CD4-positive, alpha-beta memory T cell (primary cell): ENCODE measurements around the gene POLR1E. TPM values are rescaled to one million over a fixed set of nuclear protein-coding genes. Genes with fewer than 3 reads are reported as not detected.

Source experiments
- CTCF ChIA-PET: fragments of 350-600 bp; sonication (Branson Sonifier 250); formaldehyde crosslinking; loops from one replicate; lab custom pipeline; 2021; ENCODE audit warnings: inconsistent platforms; ENCODE audit not compliant: partially characterized antibody; lab: Charles Lee
- POLR2A ChIA-PET: fragments of 350-600 bp; sonication (Branson Sonifier 250); formaldehyde crosslinking; loops from one replicate; lab custom pipeline; 2021; ENCODE audit not compliant: partially characterized antibody; lab: Charles Lee
- DNase-seq, 5 donors: peaks; one replicate each; pipeline versions ENCODE4 v3.0.0 to v3.0.0-alpha.2; 2020 to 2022; ENCODE audit warnings: mixed read lengths in 1 of 5
- H3K27ac ChIP-seq: one replicate; pipeline ENCODE4 v1.7.0; 2013; ENCODE audit warnings: low read depth, low read length
- H3K27me3 ChIP-seq: 2 replicates; pipeline ENCODE4 v1.7.0; 2013; ENCODE audit warnings: mild to moderate bottlenecking, low read length, moderate library complexity; ENCODE audit not compliant: insufficient read depth
- H3K36me3 ChIP-seq: 2 replicates; pipeline ENCODE4 v1.7.0; 2013; ENCODE audit warnings: mild to moderate bottlenecking, low read length, moderate library complexity; ENCODE audit not compliant: insufficient read depth
- H3K4me1 ChIP-seq: 2 replicates; pipeline ENCODE4 v1.7.0; 2013; ENCODE audit warnings: mild to moderate bottlenecking, low read length, moderate library complexity; ENCODE audit not compliant: insufficient read depth
- H3K4me3 ChIP-seq, 2 donors: one replicate each; pipeline ENCODE4 v1.7.0; 2013; ENCODE audit warnings: low read length in 2 of 2, mild to moderate bottlenecking in 1 of 2
- H3K9me3 ChIP-seq, 2 donors: one replicate each; pipeline ENCODE4 v1.7.0; 2013; ENCODE audit warnings: low read length in 2 of 2, control low read depth in 1 of 2; ENCODE audit not compliant: control insufficient read depth in 1 of 2
- H3K27ac Mint-ChIP-seq, 7 donors: one replicate each; pipeline ENCODE4 v1.8.0; 2020 to 2021; ENCODE audit warnings: mixed read lengths in 7 of 7, mild to moderate bottlenecking in 6 of 7, inconsistent platforms in 3 of 7, moderate library complexity in 3 of 7
- H3K27me3 Mint-ChIP-seq, 2 donors: one replicate each; pipeline ENCODE4 v1.8.0; 2020 to 2021; ENCODE audit warnings: mixed read lengths in 2 of 2
- H3K36me3 Mint-ChIP-seq, 2 donors: one replicate each; pipeline ENCODE4 v1.8.0; 2020 to 2021; ENCODE audit warnings: mixed read lengths in 2 of 2, inconsistent platforms in 1 of 2, mild to moderate bottlenecking in 1 of 2
- H3K4me1 Mint-ChIP-seq, 4 donors: one replicate each; pipeline ENCODE4 v1.8.0; 2020 to 2021; ENCODE audit warnings: mixed read lengths in 4 of 4, mild to moderate bottlenecking in 1 of 4
- H3K4me3 Mint-ChIP-seq, 8 donors: one replicate each; pipeline ENCODE4 v1.8.0; 2020 to 2021; ENCODE audit warnings: mixed read lengths in 8 of 8, mild to moderate bottlenecking in 7 of 8, moderate library complexity in 6 of 8, inconsistent platforms in 3 of 8
- H3K9me3 Mint-ChIP-seq, 8 donors: one replicate each; pipeline ENCODE4 v1.8.0; 2020 to 2021; ENCODE audit warnings: mixed read lengths in 8 of 8, mild to moderate bottlenecking in 5 of 8, inconsistent platforms in 3 of 8, moderate library complexity in 1 of 8
- intact Hi-C: fragments of 100-400 bp; cut with micrococcal nuclease; formaldehyde crosslinking; loops from one replicate; pipeline ENCODE4 v1.15.1; 2023
- polyA plus RNA-seq, 2 donors: library from polyadenylated mRNA; unstranded; fragments of 300-500 nt; fragmentation: Illumina TruSeq; gene quantifications; one replicate each; pipeline ENCODE4 v1.2.3, GENCODE V29; 2021
- total RNA-seq, 2 experiments: library from RNA; stranded (reverse); gene quantifications; one replicate each; pipeline ENCODE4 v1.2.3, GENCODE V29; 2021

POLR1E gene
- total and polyA plus RNA-seq, 4 experiments from 2014 or later: 12.2 to 38.2 (median 29.5) TPM

GRCh38 chr9:37486256-37486615 is 488 bp downstream of the POLR1E start:
- CTCF ChIA-PET: interaction anchor here (1.2 to 2.4 kb wide), 3 partner anchors 48 to 107 kb away, joined by 3 to 11 read pairs (median 4); partner anchors contain the start of genes FBXO10 and TOMM5
- DNase-seq: peak in 1 of 5 donors; percentile 14

GRCh38 chr9:37486616-37487548 is 1.1 kb downstream of the POLR1E start:
- Mint-ChIP-seq H3K36me3 (peaks cover 18 to 38% of the 10 kb centered on the region in 2 donors), H3K27me3 (peaks cover 0 to under 1% of the 10 kb centered on the region in 2 donors), H3K4me3 (peak overlapping the region; percentile 92 to 99 (median 96)), H3K4me1 (peaks cover 28 to 51% (median 40%) of the 10 kb centered on the region in 4 donors), H3K27ac (peak overlapping the region; percentile 74 to 99 (median 97)), H3K9me3 (peaks cover 0 to 3% (median 0%) of the 10 kb centered on the region in 8 donors)
- Histone ChIP-seq H3K4me3 (peak overlapping the region; percentile 65 to 80), H3K27me3 (no peaks in the 10 kb centered on the region), H3K9me3 (no peaks in the 10 kb centered on the region), H3K36me3 (peaks cover 28% of the 10 kb centered on the region), H3K4me1 (peaks cover 32% of the 10 kb centered on the region), H3K27ac (peak overlapping the region; percentile 70)
- POLR2A ChIA-PET: interaction anchor here (0.8 to 3.0 kb wide), 15 partner anchors 9 to 721 kb away, joined by 3 to 60 read pairs (median 7); partner anchors contain the start of genes EXOSC3, FBXO10, GRHPR and TOMM5
- intact Hi-C loops: loop anchor here (5.0 kb wide), 2 partner anchors 40 to 315 kb away; partner anchors contain the start of gene DCAF10
- CTCF ChIA-PET: interaction anchor here (1.2 to 2.1 kb wide), 2 partner anchors 48 to 89 kb away, joined by 3 to 4 read pairs; partner anchors contain the start of gene FBXO10
- no peak for DNase-seq

More at GRCh38 chr9:37486256-37486615, 488 bp downstream of the POLR1E start:
- peaks cover 5% of the 10 kb centered on the region for H3K27me3 ChIP-seq
- Mint-ChIP-seq H3K4me3 (peak overlapping the region; percentile 92 to 99 (median 96)), H3K27me3 (peaks cover 5% of the 10 kb centered on the region in 2 donors), H3K27ac (peak overlapping the region; percentile 74 to 99 (median 97)), H3K4me1 (peaks cover 28 to 51% (median 41%) of the 10 kb centered on the region in 4 donors), H3K36me3 (peaks cover 15 to 32% of the 10 kb centered on the region in 2 donors), H3K9me3 (peaks cover 0 to 3% (median 0%) of the 10 kb centered on the region in 8 donors)
- POLR2A ChIA-PET: interaction anchor here (0.8 to 3.0 kb wide), 17 partner anchors 10 to 720 kb away, joined by 3 to 60 read pairs (median 7); partner anchors contain the start of genes EXOSC3, FBXO10, FRMPD1 and GRHPR
- H3K9me3 ChIP-seq: no peaks in the 10 kb centered on the region
- peaks cover 24% of the 10 kb centered on the region for H3K36me3 ChIP-seq
- H3K4me1 ChIP-seq: peaks cover 32% of the 10 kb centered on the region
- peak overlapping the region; percentile 65 to 80 for H3K4me3 ChIP-seq
- peak overlapping the region; percentile 70 for H3K27ac ChIP-seq
- intact Hi-C loops: loop anchor here (5.0 kb wide), 2 partner anchors 41 to 316 kb away; partner anchors contain the start of gene DCAF10

DNA sequence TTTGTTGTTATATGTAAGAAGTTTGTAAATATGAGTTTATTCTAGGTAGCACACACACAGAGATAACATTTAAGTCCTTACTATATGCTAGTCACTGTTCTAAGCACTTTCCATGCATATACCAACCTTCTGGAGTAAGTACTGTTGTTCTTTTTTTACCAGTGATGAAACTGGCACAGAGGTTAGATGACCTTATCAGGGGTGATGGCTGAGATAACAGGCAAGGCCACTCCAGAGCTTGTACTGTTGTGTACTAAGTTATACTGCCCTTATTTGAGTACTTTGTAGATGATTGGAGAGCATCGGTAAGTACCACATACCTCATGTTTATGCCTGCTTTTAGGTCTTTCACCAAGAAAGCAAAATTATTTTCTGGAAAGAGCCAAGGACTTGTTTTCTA is 6.2 kb downstream of the POLR1E start:
- no peaks in the 10 kb centered on the region for H3K27me3 Mint-ChIP-seq
- intact Hi-C loops: no loop called here
- Histone ChIP-seq H3K36me3 (peaks cover 68% of the 10 kb centered on the region), H3K27ac (no peak overlapping the region), H3K9me3 (no peaks in the 10 kb centered on the region), H3K4me1 (peaks cover 13% of the 10 kb centered on the region), H3K4me3 (no peak overlapping the region), H3K27me3 (no peaks in the 10 kb centered on the region)
- H3K9me3 Mint-ChIP-seq: no peaks in the 10 kb centered on the region
- H3K4me3 Mint-ChIP-seq: no peak overlapping the region
- CTCF ChIA-PET: no interaction called here
- no peak overlapping the region for H3K27ac Mint-ChIP-seq
- peaks cover 16 to 28% (median 23%) of the 10 kb centered on the region in 4 donors for H3K4me1 Mint-ChIP-seq
- H3K36me3 Mint-ChIP-seq: peaks cover 60 to 75% of the 10 kb centered on the region in 2 donors
- POLR2A ChIA-PET: no interaction called here
- DNase-seq: no peak

DNA sequence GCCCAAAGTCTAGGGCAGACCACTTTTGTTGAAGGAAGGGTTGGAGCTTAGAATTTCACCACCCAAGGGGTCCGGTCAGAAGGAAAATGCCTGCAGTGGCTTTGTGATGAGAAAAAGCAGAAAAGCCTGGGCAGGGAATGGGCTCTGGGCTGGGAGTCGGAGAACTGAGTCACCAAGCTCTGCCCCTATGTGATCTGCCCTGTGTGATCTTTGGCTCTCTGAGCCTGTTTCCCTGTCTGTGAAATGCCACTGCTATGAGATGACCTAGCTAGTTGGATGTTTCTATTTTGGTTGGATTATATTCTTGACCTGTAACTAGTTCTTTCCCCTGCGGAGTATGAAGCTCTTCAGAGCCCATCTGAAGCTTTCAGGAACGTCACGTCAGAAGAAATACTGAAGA is 9.8 kb downstream of the POLR1E start:
- POLR2A ChIA-PET: interaction anchor here (1.2 kb wide), 1 partner anchor 10 kb away, joined by 3 read pairs; the partner anchor contains the start of gene POLR1E

DNA sequence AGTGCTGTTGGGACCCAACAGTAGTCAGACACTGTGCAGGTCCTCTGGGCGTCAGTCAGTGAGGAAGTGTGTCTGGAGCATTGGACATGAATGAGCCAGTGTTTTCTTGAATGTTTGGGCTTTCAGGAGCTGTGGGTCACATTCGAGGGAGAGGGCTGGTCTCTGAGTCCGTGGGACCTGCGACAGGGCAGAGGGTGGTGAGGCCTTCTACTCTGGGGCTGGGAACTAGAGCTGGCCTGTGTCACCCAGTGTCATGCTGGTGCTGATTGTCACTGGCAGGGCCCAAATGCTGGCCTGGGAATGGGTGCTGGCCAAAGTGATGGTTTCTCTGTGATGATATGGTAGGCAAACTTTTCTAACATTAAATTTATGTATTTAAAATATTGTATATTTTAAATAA is 10.3 kb downstream of the POLR1E start:
- Mint-ChIP-seq H3K36me3 (peaks cover 65 to 85% of the 10 kb centered on the region in 2 donors), H3K4me1 (peaks cover 0 to 3% (median 0%) of the 10 kb centered on the region in 4 donors), H3K27me3 (no peaks in the 10 kb centered on the region), H3K9me3 (no peaks in the 10 kb centered on the region), H3K4me3 (no peak overlapping the region), H3K27ac (peak overlapping the region in 2 of 7 donors; percentile 12 to 66)
- H3K27me3 ChIP-seq: no peaks in the 10 kb centered on the region
- no peak overlapping the region for H3K4me3 ChIP-seq
- no peaks in the 10 kb centered on the region for H3K4me1 ChIP-seq
- POLR2A ChIA-PET: interaction anchor here (0.9 to 1.2 kb wide), 2 partner anchors 9 to 10 kb away, joined by 3 read pairs; partner anchors contain the start of gene POLR1E
- DNase-seq: no peak
- no peak overlapping the region for H3K27ac ChIP-seq
- intact Hi-C loops: no loop called here
- peaks cover 76% of the 10 kb centered on the region for H3K36me3 ChIP-seq
- no peaks in the 10 kb centered on the region for H3K9me3 ChIP-seq
- CTCF ChIA-PET: interaction anchor here (0.7 to 1.6 kb wide), 2 partner anchors 15 to 58 kb away, joined by 3 to 5 read pairs; no protein-coding TSS in a partner anchor

More for the DNA sequence above, 9.8 kb downstream of the POLR1E start:
- H3K36me3 ChIP-seq: peaks cover 76% of the 10 kb centered on the region
- no peaks in the 10 kb centered on the region for H3K9me3 ChIP-seq
- no peaks in the 10 kb centered on the region for H3K4me1 ChIP-seq
- H3K27me3 ChIP-seq: no peaks in the 10 kb centered on the region
- CTCF ChIA-PET: interaction anchor here (1.4 to 1.6 kb wide), 2 partner anchors 10 to 14 kb away, joined by 3 to 5 read pairs; partner anchors contain the start of gene POLR1E
- Mint-ChIP-seq H3K36me3 (peaks cover 65 to 85% of the 10 kb centered on the region in 2 donors), H3K9me3 (no peaks in the 10 kb centered on the region), H3K4me3 (no peak overlapping the region), H3K27me3 (no peaks in the 10 kb centered on the region), H3K27ac (peak overlapping the region in 2 of 7 donors; percentile 64 to 66), H3K4me1 (peaks cover 2 to 5% (median 4%) of the 10 kb centered on the region in 4 donors)
- H3K4me3 ChIP-seq: no peak overlapping the region
- H3K27ac ChIP-seq: no peak overlapping the region
- no peak for DNase-seq
- intact Hi-C loops: no loop called here

GRCh38 chr9:37497320-37497719 is 11.6 kb downstream of the POLR1E start:
- peaks cover 78% of the 10 kb centered on the region for H3K36me3 ChIP-seq
- no peaks in the 10 kb centered on the region for H3K4me1 ChIP-seq
- H3K9me3 Mint-ChIP-seq: no peaks in the 10 kb centered on the region
- H3K9me3 ChIP-seq: no peaks in the 10 kb centered on the region
- no peak overlapping the region for H3K4me3 ChIP-seq
- H3K4me3 Mint-ChIP-seq: no peak overlapping the region
- no peaks in the 10 kb centered on the region for H3K27me3 ChIP-seq
- intact Hi-C loops: no loop called here
- H3K27ac Mint-ChIP-seq: peak overlapping the region in 2 of 7 donors; percentile 22 to 52
- ChIA-PET POLR2A (no interaction called here), CTCF (no interaction called here)
- H3K27me3 Mint-ChIP-seq: no peaks in the 10 kb centered on the region
- H3K27ac ChIP-seq: no peak overlapping the region
- peaks cover 70 to 86% of the 10 kb centered on the region in 2 donors for H3K36me3 Mint-ChIP-seq
- DNase-seq: no peak
- peaks cover 0 to 8% (median 5%) of the 10 kb centered on the region in 4 donors for H3K4me1 Mint-ChIP-seq
